Measurements from ENCODE around the gene CISTR.

DNA sequence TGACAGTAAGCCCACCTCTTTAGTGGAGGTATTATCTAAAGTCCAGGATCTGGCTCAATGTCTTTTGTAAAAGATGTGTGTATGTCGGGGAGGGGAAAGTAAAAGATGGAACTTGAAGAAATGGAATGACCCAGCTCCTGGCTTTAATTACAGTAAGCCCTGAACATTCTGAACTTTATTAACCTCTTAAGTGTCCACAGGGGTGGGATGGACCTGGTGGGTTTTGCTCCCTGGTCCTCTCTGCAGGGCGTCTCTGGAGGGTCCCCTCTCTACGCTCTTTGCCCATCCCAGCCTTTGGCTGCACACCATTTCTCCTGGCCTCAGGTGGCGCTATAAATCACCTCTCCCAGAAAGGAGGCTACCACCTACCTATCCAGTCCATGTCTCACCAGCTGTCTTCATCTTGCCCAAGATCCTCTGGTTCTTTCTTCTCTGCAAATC, 3.7 kb upstream of the CISTR start:
- TF ChIP-seq, protein P1, sequence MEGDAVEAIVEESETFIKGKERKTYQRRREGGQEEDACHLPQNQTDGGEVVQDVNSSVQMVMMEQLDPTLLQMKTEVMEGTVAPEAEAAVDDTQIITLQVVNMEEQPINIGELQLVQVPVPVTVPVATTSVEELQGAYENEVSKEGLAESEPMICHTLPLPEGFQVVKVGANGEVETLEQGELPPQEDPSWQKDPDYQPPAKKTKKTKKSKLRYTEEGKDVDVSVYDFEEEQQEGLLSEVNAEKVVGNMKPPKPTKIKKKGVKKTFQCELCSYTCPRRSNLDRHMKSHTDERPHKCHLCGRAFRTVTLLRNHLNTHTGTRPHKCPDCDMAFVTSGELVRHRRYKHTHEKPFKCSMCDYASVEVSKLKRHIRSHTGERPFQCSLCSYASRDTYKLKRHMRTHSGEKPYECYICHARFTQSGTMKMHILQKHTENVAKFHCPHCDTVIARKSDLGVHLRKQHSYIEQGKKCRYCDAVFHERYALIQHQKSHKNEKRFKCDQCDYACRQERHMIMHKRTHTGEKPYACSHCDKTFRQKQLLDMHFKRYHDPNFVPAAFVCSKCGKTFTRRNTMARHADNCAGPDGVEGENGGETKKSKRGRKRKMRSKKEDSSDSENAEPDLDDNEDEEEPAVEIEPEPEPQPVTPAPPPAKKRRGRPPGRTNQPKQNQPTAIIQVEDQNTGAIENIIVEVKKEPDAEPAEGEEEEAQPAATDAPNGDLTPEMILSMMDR (IDR thresholded peaks at IDR 0.05) = no peak
- TF ChIP-seq POLR2A (IDR thresholded peaks at IDR 0.05) (no peak), POLR2AphosphoS5 (IDR thresholded peaks at IDR 0.05) (no peak), EP300 (IDR thresholded peaks at IDR 0.05) (no peak)
